ENCODE measurements around the gene HLF.
A peak's percentile ranks its signal among the peaks of the same experiment; 100 is the strongest.

The HLF gene

DNA sequence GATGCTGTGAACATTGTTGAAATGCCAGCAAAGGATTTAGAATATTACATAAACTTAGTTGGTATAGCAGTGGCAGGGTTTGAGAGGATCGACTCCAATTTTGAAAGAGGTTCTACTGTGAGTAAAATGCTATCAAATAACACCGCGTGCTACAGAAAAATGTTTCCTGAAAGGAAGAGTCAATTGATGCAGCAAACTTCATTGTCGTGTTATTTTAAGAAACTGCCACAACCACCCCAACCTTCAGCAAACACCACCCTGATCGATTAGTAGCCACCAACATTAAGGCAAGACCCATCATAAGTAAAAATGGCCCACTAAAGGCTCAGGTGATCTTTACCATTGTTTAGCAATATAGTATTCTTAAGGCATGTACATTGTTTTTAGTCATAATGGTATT lies 27.3 kb downstream of the HLF start:
- DNase-seq, result no peak

DNA sequence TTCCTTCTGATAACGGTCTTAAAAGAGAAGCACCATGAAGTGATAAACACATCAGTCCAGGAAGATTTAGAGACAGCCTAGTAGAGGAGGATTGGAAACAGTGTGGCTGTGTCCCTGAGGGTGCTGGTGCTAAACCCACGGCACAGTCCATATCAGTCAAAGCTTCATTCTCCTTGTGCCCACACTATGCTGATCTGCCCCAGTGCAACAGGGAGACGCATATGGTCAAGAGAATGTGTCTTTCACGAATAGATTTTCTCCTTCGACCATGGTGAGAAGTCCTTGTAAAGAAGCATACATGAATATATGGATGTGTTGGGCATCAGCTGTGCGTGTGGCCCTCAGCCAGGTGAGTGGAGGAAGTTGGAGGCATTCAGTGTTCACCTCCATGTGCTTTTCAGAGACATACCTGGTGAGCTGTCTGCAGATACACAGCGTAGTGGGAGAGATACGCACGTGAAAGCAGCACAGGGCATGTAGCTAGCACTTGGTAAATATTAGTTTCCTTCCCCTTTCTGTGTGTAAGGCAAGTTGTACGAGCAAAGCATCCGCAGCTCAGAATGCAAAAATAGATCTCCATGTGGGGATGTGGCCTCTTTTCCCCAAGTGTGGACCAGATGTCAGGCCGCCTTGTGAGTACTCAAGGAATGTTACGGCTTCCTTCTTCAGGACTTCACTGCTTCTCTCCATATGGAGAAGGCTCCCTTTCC lies 29.4 kb downstream of the HLF start:
- no peak for DNase-seq

DNA sequence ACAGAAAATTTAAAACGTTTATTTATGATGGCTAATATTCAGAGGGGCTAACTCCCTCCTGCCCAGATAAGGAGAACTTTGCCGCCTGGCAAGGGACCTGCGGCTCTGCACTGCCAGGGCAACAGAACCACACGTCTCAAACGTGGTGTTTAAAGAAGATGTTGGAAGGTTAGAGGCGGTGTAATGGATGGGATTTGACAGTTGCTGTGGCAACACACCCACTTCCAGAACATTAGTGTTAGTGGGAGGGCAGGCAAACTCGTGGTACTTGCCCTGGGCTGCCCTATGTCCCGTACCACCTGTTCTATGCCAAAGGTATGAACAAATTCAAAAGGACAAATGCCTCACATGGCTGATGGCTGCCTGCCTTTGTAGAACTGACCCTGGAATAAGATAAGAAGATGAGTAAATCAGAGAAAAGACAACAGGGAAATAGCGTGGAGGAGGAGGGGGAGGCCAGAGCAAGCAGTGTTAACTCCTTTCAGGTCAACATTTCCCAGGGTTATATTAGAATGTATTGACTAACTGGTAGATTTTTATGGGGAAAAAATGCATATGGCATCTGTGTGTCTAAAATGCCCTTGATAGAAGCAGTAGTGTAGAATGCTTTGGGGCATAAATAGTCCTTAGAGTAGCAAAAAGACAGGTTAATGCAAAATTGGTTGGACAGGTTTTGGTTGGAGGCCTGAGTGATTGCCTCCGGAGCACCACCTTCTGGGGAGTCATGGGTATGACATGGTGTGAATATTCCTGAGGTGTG lies 30.8 kb downstream of the HLF start:
- peak; percentile 13 for DNase-seq

DNA sequence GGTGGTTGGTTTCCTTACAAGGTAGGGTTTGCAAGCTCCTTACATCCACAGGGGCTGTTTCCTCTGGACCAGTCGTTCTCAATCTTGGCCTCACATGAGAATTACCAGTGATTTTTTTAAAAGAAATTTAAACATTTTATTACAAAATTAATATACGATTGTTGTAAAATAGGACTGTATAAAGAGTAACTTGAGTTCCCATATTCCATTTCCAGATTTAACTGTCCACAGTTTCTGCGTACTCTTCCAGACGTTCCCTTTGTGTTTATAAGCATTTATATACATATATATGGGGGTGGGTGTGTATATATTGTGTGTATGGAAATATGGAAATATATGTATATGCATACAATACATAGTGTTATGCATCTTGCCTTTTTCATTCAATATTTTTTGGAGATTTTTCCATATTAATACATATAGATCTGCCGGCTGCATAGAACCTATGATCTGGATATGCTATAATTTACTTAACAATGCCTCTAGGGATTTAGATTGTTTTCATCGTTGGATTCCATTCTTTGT lies 31.5 kb downstream of the HLF start:
- no peak for DNase-seq

DNA sequence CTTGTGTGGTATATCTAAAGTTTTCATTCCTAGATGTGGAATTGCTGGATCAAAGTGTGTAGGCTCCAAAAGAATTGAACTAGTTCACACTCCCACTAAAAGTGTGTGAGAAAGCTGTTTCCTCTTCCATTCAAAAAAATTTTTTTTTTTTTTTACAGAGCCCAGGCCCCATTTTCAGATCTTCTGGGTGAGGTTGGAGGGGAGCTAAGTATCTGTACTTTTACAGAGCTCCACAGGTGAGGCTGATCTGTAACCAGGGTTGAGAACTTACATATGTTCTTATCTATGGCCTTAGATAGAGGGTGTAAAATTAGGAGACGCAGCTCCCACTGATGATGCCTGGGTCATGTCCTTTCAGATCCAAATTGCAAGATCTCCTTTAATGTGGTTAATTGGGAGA lies 31.9 kb downstream of the HLF start:
- DNase-seq, result no peak

DNA sequence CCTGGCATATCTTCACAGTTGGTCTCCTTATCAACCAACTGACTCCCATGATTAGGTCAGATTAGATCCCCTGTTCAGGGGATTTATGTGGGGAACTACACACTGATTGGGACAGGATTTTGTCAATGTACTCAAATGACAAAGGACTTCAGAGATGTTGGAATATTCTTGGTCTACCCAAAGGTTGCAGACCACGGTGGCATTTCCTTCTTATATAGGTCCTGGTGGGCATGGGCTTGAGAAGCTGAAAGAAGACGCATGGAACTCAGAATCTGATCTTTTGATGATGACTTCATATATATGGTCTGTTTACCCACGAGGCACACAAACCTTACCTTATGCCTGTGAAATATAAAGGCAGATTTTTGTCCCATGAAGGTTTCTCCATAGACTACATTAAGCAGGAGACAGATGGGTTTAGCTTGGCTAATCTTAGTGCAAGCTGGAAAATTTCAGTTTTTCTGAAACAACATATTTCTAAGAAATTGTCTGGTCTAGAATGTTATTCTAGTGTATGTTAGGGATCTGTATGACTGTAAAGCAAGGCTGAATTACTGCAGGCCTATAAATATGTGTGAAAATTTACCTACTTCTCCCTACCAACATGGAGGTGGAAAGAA lies 33.5 kb downstream of the HLF start:
- DNase-seq, result no peak

DNA sequence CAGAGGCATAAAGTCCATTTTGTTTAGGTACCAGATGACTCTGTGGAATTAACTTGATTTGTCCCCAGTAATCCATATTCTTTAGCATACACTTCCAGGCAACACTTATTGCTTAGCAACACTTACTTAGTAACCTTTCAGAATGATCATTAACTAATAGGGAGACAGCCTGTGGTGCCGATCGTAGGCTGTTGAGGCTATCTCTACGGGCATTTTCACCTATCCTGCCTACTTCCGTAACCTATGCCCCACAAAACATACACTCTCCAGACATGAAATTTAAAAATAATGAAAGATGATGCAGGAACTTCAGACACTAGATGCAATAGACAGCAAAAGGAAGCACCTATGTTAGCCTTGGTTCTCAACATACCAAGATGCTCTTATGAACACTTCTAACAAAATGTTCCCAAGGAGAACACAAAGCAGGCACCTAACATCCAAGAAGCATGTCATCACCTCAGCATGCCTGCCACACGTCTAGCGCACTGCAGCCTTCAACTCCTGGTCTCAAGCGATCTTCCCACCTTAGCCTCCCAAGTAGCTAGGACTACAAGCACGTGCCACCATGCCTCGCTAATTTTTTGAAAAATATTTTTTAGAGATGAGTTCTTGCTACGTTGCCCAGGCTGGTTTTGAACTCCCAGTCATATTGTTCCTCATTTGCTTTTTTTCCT lies 34.5 kb downstream of the HLF start:
- no peak for DNase-seq

DNA sequence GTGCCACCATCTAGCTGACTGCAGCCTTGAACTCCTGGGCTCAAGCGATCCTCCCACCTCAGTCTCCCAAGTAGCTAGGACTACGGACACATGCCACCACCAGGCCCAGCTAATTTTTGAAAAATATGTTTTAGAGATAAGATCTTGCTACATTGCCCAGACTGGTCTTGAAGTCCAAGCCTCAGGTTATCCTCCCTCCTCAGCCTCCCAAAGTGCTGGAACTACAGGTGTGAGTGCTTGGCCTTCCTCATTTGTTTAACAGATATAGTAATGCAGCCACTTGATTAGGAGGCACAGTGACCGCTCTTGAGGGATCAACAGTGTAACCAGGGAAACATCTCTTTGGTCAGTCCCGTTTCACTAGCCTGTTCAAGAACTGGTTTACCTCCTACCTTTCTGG lies 35.1 kb downstream of the HLF start:
- no peak for DNase-seq

DNA sequence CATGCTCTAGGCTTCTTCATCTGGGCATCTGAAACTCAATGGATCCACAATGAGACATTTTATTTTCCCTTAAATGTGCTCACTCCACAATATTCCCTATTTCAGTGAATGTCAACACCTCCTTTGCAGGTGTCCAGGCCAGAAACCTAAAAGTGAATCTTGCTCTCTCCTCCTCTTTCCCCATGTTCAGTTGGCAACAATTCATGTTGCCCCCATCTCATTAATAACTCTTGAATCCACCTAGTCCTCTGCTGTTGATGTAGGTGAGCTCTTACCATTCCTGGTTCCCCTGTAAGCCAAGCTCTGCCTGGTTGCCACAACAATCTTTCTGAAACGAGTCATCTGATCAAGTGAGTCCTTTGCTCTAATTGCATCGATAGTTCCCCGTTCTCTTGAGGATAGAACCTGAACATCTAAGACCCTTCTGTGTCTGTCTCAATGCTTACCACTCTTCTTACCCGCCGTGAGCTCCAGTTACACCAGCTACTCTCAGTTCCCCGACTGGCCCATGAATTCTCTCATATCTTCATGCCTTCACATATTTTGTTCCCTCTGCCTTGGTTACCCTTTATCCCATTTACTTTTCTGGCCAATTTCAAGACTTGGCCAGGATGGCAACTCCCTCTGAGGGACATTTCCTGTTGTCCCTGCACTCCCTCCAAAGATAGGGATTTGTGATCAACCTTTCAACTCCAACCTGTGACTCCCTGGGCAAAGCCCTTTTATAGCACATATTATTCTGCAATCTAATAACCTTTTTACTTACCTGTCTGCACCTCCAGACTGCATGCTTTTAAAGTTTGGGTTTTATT lies 35.9 kb downstream of the HLF start:
- DNase-seq, result no peak

DNA sequence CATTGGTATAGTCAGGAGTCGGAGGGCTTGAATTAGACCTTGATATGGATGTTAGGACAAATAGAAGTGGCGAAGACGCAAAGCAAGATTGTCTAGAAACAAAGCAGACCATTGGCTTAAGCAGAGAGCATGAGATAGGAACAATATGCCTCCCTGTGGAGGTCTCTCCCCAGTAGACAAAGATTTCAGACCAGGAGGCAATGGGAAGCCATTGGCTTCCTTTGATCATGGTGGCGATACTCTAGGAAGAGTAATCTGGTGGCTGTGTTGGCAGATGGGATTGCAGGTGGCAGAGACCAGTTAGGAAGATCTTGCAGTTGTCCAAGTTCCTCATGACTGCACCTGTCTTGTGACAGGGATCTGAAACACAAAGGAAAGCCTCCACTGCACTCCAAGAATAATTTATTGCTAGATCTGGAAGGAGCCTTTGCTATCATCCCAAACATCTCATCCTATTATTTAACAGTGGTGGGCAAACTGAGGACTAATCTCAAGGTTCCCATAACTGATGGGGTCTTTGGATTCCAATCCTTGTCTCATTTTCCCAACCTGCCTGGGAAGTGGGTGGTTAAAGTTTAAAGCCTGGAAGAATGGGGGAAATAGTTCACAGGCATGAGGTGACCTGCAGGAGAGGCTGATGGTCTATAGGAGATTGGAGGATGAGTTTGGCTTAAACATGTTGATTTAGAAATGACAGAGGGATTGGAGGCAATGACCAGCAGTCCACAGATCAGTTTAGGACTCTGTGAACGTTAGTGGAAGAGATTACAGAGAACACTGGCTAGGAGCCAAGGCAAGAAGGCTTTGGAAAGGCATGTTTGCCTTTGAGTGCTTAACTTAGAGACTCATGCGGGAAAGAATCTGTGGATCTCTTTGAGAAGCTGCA lies 37.0 kb downstream of the HLF start:
- peak; percentile 1 for DNase-seq

DNA sequence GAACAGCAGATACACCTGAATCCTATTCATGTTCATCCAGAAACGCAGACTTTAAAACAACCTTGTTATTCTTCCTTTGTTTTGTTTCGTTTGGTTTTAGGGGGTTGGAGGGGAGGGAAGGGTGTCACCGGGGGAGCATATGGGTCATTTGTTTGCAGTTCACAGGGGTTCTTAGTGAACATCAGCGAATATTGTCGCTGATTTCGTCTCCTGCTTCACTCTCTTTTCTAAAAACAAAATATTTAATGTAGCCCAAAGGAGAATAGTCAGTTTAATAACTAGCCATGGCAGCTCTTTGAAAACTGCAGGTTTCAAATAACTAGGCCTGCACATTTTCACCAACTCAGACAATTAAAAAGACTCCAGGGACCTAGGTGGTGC lies 37.6 kb downstream of the HLF start:
- DNase-seq, result no peak

DNA sequence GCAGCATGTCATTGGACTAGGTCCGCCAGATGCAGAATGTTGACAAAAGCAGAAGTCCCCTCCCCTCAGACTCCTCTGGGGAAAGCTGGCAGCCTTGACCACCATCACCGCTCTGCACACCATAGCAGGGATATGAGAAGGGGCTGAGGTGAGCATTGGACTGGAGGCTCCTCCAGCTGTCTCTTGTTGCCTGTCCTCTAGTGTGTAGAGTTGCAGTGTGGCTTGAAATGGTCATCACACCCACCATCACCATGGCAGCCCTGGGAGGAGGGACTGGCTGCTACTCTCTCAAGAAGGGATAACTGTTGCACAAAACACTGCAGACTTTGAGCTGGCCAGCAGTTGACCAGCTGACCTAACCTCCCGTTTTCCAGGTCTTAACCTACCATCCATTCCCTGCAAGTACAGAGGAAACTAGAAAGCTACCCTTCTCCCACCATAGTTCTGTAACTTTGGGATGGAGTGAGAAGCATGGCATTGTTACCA lies 38.3 kb downstream of the HLF start:
- DNase-seq, result no peak

DNA sequence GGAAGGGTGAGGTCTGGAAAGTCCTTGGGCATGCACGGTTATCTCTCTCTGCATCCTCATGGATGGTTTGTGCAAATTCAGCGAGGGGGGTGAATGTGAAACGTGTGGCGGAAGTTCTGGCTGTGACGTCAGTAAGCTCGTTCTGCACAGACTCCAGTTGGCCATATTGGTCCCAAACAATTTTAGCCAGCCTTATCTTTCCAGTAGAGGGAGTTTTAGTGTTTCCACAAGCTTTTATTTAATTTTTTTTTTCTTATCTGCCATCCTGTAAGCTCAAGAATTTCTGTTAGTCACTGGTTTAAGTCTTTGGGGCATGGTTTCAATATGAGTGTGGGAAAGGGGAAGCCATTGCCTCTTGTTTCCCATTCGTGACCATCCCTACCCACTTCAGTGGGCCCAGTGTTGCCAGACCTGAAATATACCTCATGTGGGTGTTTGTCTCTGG lies 39.0 kb downstream of the HLF start:
- no peak for DNase-seq

DNA sequence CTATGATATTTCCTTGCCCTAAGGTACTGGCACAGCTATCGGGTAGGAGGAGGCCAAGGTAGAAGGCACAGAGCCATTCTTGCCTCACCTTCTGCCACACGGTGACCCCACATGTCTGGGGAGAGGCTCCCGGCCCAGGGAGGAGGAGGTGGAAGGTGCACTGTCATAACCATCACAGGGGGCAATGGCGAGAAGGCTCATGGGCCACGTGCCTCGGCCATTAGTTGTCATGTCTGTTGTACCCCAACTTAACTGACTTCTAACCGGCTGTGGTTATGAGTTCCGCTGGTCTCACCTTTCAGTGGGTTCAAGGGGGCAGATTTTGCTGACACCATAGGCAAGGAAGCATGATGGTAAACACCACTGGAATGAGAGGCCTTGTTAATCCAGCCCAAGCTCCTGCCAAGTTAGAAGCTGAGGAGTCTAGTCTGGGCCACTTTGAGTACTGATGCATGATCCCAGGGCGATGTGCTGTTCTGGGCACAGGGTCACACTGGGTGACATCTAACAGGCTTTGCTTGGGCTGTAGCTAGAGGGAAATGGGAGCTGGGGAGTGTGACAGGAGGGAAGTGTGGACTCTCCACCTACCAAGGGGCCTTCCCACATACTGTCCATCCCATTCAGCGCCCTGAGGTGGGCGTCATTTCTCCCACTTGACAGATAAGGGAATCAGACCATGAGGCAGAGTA lies 39.6 kb downstream of the HLF start:
- no peak for DNase-seq

DNA sequence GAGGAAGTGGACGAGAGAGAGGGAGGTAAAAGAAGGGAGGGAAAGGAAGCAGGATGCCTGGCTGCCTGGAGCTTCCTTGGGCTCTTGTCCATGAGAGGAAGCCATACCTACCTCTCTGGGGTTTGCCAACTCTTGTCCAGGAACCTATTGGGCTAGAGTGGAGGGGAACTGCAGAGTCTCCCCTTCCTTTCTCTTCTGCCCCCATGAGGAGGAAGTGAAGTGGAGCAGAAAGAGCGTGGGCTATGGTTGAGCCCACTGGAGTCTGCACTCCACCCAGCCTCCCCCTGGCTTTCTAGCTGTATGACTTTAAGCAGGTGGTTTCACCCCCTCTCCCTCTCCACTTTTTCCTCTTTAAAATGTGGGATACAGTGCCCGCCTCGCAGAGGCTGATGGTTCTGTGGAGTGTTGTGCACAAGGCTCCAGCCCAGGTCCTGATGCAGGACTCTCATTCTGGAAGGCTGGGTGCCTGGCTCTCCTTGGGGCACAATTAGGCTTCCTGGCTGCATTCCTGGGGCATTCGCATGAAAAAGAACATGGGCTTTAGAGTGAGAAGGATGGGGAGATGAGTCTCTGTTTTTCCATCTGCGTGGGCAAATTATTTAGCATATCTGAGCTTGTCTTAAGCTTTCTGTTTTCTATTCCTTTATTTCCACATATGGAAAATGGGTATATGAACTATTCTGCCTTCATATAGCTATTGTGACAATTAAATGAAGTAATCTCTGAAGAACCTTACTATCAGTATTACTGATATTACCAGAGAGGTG lies 40.7 kb downstream of the HLF start:
- no peak for DNase-seq

DNA sequence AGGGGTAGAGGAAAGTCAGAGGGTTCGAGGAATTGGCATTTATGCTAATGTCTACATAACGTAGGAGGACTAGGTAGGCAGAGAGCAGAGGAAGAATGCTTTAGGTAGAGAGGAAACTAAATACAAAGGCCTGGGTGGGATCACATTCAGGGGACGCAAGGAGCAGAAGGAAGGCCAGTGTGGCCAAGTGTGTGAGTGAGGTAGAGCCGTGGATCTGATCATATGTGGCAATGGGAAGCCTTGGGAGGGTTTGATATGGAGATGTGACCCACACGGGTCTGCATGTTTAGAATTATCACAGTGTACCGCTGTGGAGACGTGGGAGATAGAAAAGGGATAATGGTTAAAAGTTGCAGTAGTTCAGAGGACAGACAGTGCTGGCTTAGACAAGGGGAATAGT lies 43.1 kb downstream of the HLF start:
- no peak for DNase-seq

DNA sequence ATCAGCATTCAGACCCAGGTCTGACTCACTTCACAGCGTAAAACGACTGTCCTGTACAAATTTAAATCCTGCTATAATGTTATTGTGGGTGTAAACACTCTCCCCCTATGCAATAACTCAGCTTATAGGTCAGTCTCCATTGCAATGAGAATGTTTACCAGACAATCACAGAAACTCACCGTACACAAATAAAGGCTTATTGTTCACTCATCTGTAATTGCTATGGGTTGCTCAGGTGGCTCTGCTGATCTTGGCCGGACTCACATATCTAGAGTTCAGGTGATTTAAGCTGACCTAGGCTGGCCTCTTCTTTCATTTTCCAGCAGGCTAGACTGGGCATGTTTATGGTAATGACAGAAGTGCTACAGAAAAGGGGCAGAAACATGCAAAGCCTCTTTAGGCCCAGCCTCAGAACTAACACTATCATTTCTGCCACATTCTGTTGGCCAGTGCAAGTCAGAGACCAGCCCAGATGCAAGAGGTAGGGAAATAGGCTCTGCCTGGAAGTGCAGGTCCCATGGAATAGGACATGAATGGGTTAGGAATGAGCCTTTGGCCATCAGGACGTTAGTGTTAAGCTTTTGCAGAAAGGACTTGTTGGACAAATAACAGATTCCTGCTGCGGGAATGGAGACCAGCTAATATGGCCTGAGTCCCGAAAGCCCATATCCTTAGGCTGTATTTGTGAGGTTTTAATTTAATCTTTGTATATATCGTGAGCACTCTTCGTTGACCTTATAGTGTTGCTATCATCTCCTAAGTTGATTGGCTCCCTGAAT lies 44.0 kb downstream of the HLF start:
- DNase-seq, result no peak

DNA sequence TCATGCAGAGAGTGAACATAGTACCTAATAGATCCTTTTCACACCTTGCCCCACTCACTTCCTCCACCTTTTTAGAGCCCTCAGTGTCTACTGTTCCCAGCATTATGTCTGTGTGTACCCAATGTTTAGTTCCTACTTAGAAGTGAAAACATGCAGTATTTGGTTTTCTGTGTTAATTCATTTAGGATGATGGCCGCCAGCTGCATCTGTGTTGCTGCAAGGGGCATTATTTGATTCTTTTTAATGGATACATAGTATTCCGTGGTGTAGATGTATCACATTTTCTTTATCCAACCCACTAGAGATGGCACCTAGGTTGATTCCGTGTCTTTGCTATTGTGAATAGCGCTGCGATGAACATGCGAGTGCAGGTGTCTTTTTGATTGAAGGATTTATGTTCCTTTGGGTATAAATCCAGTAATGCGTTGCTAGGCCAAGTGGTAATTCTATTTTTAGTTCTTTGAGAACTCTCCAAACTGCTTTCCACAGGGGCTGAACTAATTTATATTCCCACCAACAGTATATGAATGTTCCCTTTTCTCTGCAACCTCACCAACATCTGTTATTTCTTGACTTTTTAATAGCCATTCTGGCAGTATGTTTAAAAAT lies 47.1 kb downstream of the HLF start:
- no peak for DNase-seq

DNA sequence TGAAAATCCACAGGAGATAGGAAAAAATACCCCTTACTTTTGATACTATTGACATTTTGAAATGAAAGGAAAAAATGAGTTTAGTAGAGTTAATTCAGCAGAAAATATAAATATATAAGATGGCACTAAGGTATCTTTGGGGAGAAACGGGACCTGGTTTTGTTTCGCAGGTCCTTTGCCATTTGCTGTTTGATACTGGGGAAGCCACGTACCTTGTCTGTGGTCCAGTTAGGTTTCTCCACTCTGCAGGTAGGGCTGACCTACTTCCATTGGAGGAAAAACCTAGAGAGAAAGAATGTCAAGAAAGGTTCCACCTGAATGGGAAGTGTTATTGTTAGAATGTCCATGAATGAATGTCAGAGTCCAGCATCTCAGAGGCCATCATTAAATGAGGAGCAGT lies 48.1 kb downstream of the HLF start:
- no peak for DNase-seq
